HEK293 (cell line): ENCODE results near the gene ACOD1.
"Not testable (repeated sequence)": the region's sequence is repeated elsewhere in the genome, so short reads cannot be mapped to it uniquely, and the experiment has no call there.

Experiments used
- BCL6B ChIP-seq: fragments of 450-650 bp; formaldehyde crosslinking; IDR thresholded peaks from 2 replicates; pipeline ENCODE4 v1.5.1; 2017; ENCODE audit warnings: missing biosample characterization, missing genetic modification characterization
- SP2 ChIP-seq: fragments of 450-650 bp; formaldehyde crosslinking; IDR thresholded peaks from 2 replicates; pipeline ENCODE4 v1.5.1; 2016; ENCODE audit warnings: missing biosample characterization, missing genetic modification characterization
- ZNF140 ChIP-seq: fragments of 450-650 bp; formaldehyde crosslinking; IDR thresholded peaks from 2 replicates; pipeline ENCODE4 v1.5.1; 2016; ENCODE audit warnings: missing biosample characterization, missing genetic modification characterization
- ZNF211 ChIP-seq: fragments of 450-650 bp; formaldehyde crosslinking; IDR thresholded peaks from 2 replicates; pipeline ENCODE4 v1.5.1; 2016; ENCODE audit warnings: low read depth, missing biosample characterization, missing genetic modification characterization
- ZNF37A ChIP-seq: fragments of 450-650 bp; IDR thresholded peaks from 2 replicates; pipeline ENCODE4 v1.5.1; 2018; ENCODE audit warnings: missing biosample characterization, missing genetic modification characterization
- ZNF513 ChIP-seq: fragments of 450-650 bp; IDR thresholded peaks from 2 replicates; pipeline ENCODE4 v1.5.1; 2018; ENCODE audit warnings: missing biosample characterization, missing genetic modification characterization
- ZNF785 ChIP-seq: fragments of 450-650 bp; formaldehyde crosslinking; IDR thresholded peaks from 2 replicates; pipeline ENCODE4 v1.5.1; 2016; ENCODE audit warnings: missing biosample characterization, missing genetic modification characterization
- ZNF830 ChIP-seq: fragments of 450-650 bp; IDR thresholded peaks from 2 replicates; pipeline ENCODE4 v1.5.0; 2018; ENCODE audit warnings: missing biosample characterization, missing genetic modification characterization, low read depth, mild to moderate bottlenecking, moderate library complexity
- TF ChIP-seq, protein P1 (sequence below): fragments of 450-650 bp; formaldehyde crosslinking; IDR thresholded peaks from 2 replicates; pipeline ENCODE4 v1.5.1; 2016; ENCODE audit warnings: missing biosample characterization, missing genetic modification characterization

DNA sequence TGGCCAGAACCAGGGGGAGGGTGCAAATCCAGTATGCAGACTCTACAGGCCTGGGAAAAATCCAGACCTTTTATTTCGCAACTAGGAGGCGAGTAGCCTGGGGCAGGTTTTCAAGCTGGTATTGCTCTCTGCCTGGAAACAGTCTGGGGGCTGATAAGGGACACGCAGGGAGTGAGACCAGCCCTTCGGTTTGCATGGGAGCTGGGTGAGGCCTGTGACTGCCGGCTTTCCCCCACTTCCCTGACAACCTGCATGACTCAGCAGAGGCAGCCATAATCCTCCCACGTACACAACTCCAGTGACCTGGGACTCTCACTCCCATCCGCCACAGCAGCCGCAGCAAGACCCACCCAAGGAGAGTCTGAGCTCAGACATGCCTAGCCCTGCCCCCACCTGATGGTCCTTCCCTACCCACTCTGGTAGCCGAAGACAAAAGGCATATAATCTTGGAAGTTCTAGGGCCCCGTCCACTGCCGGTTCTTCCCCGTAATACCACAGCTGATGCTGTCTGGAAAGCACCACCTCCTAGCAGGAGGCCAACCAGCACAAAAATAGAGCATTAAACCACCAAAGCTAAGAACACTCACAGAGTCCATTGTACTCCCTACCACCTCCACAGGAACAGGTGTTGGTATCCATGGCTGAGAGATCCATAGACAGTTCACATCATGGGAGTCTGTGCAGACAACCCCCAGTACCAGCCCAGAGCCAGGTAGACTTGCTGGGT is 30.4 kb upstream of the ACOD1 start:
- not testable (repeated sequence) for TF ChIP-seq BCL6B (tag by site-specific recombination); SP2 (tag by site-specific recombination); ZNF785 (tag by site-specific recombination); ZNF211 (tag by site-specific recombination); ZNF140; ZNF513 (tag by site-specific recombination); ZNF830 (tag by site-specific recombination); ZNF37A (tag by site-specific recombination)
- TF ChIP-seq, protein P1, sequence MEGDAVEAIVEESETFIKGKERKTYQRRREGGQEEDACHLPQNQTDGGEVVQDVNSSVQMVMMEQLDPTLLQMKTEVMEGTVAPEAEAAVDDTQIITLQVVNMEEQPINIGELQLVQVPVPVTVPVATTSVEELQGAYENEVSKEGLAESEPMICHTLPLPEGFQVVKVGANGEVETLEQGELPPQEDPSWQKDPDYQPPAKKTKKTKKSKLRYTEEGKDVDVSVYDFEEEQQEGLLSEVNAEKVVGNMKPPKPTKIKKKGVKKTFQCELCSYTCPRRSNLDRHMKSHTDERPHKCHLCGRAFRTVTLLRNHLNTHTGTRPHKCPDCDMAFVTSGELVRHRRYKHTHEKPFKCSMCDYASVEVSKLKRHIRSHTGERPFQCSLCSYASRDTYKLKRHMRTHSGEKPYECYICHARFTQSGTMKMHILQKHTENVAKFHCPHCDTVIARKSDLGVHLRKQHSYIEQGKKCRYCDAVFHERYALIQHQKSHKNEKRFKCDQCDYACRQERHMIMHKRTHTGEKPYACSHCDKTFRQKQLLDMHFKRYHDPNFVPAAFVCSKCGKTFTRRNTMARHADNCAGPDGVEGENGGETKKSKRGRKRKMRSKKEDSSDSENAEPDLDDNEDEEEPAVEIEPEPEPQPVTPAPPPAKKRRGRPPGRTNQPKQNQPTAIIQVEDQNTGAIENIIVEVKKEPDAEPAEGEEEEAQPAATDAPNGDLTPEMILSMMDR (tag by site-specific recombination), result not testable (repeated sequence)
